HG03432 (cell line): ENCODE data around the gene ESYT3.
"Not testable (repeated sequence)": the region's sequence is repeated elsewhere in the genome, so short reads cannot be mapped to it uniquely, and the experiment has no call there.

Experiments
- ATAC-seq: cut with Tn5 transposase; IDR thresholded peaks from one replicate; pipeline ENCODE4 v1.9.1; 2021; ENCODE audit warnings: mild to moderate bottlenecking, moderate library complexity; ENCODE audit not compliant: unreplicated experiment

ESYT3 gene

GRCh38 chr3:138408751-138409570, 25.5 kb upstream of the ESYT3 start:
- no peak for ATAC-seq

GRCh38 chr3:138412821-138413551, 21.4 kb upstream of the ESYT3 start:
- no peak for ATAC-seq

GRCh38 chr3:138416236-138416635, 18.2 kb upstream of the ESYT3 start:
- not testable (repeated sequence) for ATAC-seq

- peak; percentile 85 for ATAC-seq
These were observed 16.8 kb upstream of the ESYT3 start for GRCh38 chr3:138417559-138417982.

- no peak for ATAC-seq
These were observed 15.7 kb upstream of the ESYT3 start for GRCh38 chr3:138418601-138419206.

- ATAC-seq = no peak
These were observed 11.1 kb upstream of the ESYT3 start for GRCh38 chr3:138423316-138423715.

- no peak for ATAC-seq
These were observed 10.1 kb upstream of the ESYT3 start for GRCh38 chr3:138424323-138424722.

GRCh38 chr3:138426211-138426610, 8.2 kb upstream of the ESYT3 start:
- no peak for ATAC-seq

- ATAC-seq = not testable (repeated sequence)
These were observed 7.7 kb upstream of the ESYT3 start for GRCh38 chr3:138426754-138427153.

- no peak for ATAC-seq
These were observed 4.8 kb upstream of the ESYT3 start for GRCh38 chr3:138429665-138430064.

GRCh38 chr3:138432576-138433240, 1.7 kb upstream of the ESYT3 start:
- ATAC-seq = no peak

GRCh38 chr3:138433892-138434275, 532 bp upstream of the ESYT3 start:
- ATAC-seq = no peak

- ATAC-seq = no peak
These were observed 708 bp downstream of the ESYT3 start for GRCh38 chr3:138434875-138435772.

- ATAC-seq = no peak
These were observed 1.4 kb downstream of the ESYT3 start for GRCh38 chr3:138435840-138436239.

- no peak for ATAC-seq
These were observed 2.9 kb downstream of the ESYT3 start for GRCh38 chr3:138437281-138437680.

GRCh38 chr3:138438896-138439295, 4.5 kb downstream of the ESYT3 start:
- ATAC-seq = no peak

- no peak for ATAC-seq
These were observed 5.2 kb downstream of the ESYT3 start for GRCh38 chr3:138439646-138440045.

- ATAC-seq = no peak
These were observed 5.7 kb downstream of the ESYT3 start for GRCh38 chr3:138440121-138440521.

- ATAC-seq = no peak
These were observed 6.2 kb downstream of the ESYT3 start for GRCh38 chr3:138440596-138440995.

GRCh38 chr3:138441256-138441655, 6.8 kb downstream of the ESYT3 start:
- ATAC-seq = no peak
